CD4-positive, alpha-beta T cell (primary cell): ENCODE data around the gene GALC. TPM values are rescaled to one million over a fixed set of nuclear protein-coding genes. Genes with fewer than 3 reads are reported as not detected.

Experiments
- ATAC-seq: fragments of 200-7000 bp; cut with Tn5 transposase; one replicate; pipeline ENCODE4 v1.10.0; 2022; ENCODE audit warnings: mild to moderate bottlenecking; ENCODE audit not compliant: poor library complexity
- CTCF ChIA-PET: fragments of 350-600 bp; sonication (Branson Sonifier 250); formaldehyde crosslinking; loops from one replicate; lab custom pipeline; 2021; ENCODE audit warnings: antibody characterized with exemption, inconsistent platforms; lab: Charles Lee
- POLR2A ChIA-PET: fragments of 350-600 bp; sonication (Branson Sonifier 250); formaldehyde crosslinking; loops from one replicate; lab custom pipeline; 2021; ENCODE audit warnings: antibody characterized with exemption, inconsistent platforms; lab: Charles Lee
- DNase-seq, 14 experiments: peaks; one replicate each; pipeline ENCODE4 v3.0.0-alpha.2; 2013 to 2020; ENCODE audit warnings: mixed read lengths in 2 of 14
- H3K27ac ChIP-seq, 2 donors: one replicate each; pipeline versions ENCODE4 v1.5.1 to v1.7.0; 2013; ENCODE audit warnings: low read length in 2 of 2, low read depth in 1 of 2, mild to moderate bottlenecking in 1 of 2
- H3K27me3 ChIP-seq, 2 experiments: 1 replicate in 1 of 2; 2 replicates in 1 of 2; pipeline versions ENCODE4 v1.6.1 to v1.7.0; 2013; ENCODE audit warnings: low read length in 2 of 2, control low read depth in 1 of 2, mild to moderate bottlenecking in 1 of 2, moderate library complexity in 1 of 2; ENCODE audit not compliant: insufficient read depth in 2 of 2, control insufficient read depth in 1 of 2
- H3K36me3 ChIP-seq: one replicate; pipeline ENCODE4 v1.6.1; 2013; ENCODE audit warnings: low read length, control low read depth; ENCODE audit not compliant: insufficient read depth
- H3K4me1 ChIP-seq: one replicate; pipeline ENCODE4 v1.6.1; 2013; ENCODE audit warnings: low read length, control low read depth; ENCODE audit not compliant: insufficient read depth
- H3K4me3 ChIP-seq: one replicate; pipeline ENCODE4 v1.5.1; 2013; ENCODE audit warnings: mild to moderate bottlenecking, low read length, moderate library complexity
- H3K9me3 ChIP-seq, 2 experiments: 1 replicate in 1 of 2; 2 replicates in 1 of 2; pipeline versions ENCODE4 v1.6.1 to v1.7.0; 2013; ENCODE audit warnings: low read length in 2 of 2, mild to moderate bottlenecking in 2 of 2, control low read depth in 1 of 2, moderate library complexity in 1 of 2; ENCODE audit not compliant: control insufficient read depth in 1 of 2, insufficient read depth in 1 of 2
- H3K27ac Mint-ChIP-seq: one replicate; pipeline ENCODE4 v1.8.0; 2020; ENCODE audit warnings: mixed read lengths
- H3K27me3 Mint-ChIP-seq: one replicate; pipeline ENCODE4 v1.8.0; 2021; ENCODE audit warnings: mixed read lengths
- H3K36me3 Mint-ChIP-seq: one replicate; pipeline ENCODE4 v1.8.0; 2021; ENCODE audit warnings: low read depth, mixed read lengths
- H3K4me1 Mint-ChIP-seq: one replicate; pipeline ENCODE4 v1.8.0; 2021; ENCODE audit warnings: low read depth, mixed read lengths
- H3K4me3 Mint-ChIP-seq: one replicate; pipeline ENCODE4 v1.8.0; 2020; ENCODE audit warnings: mild to moderate bottlenecking, mixed read lengths
- H3K9me3 Mint-ChIP-seq: one replicate; pipeline ENCODE4 v1.8.0; 2020; ENCODE audit warnings: mixed read lengths
- CTCF ChIP-seq: fragments of 200-600 bp; IDR thresholded peaks from one replicate; pipeline ENCODE4 v1.8.0; 2022; ENCODE audit warnings: antibody characterized with exemption, mild to moderate bottlenecking
- intact Hi-C, 2 experiments: fragments of 100-400 bp; cut with DNase I in 1 of 2; cut with micrococcal nuclease in 1 of 2; formaldehyde crosslinking; loops; one replicate each; pipeline versions ENCODE4 v1.15.1 to v1.9.0; 2023 to 2025; cut with DNase I, micrococcal nuclease
- total RNA-seq, 174 experiments: library from RNA in 2 of 174; stranded (reverse) in 2 of 174; gene quantifications; one replicate each; pipeline ENCODE4 v1.2.3 and lab custom pipeline; 2021 to 2026

Gene GALC
- total RNA-seq, 2 experiments from 2014 or later, result 14.7 to 14.9 TPM

GRCh38 chr14:87901236-87901635 is 91.7 kb downstream of the GALC start:
- intact Hi-C loops, result no loop called here
- peaks cover 14 to 17% of the 10 kb centered on the region in 2 experiments for H3K27me3 ChIP-seq
- no peaks in the 10 kb centered on the region for H3K9me3 Mint-ChIP-seq
- peaks cover 34% of the 10 kb centered on the region for H3K27me3 Mint-ChIP-seq
- CTCF ChIA-PET, result no interaction called here
- no peaks in the 10 kb centered on the region for H3K4me1 ChIP-seq
- H3K27ac ChIP-seq, result no peak overlapping the region
- H3K4me1 Mint-ChIP-seq, result no peaks in the 10 kb centered on the region
- no peak overlapping the region for H3K27ac Mint-ChIP-seq
- no peak for ATAC-seq
- H3K4me3 ChIP-seq, result no peak overlapping the region
- POLR2A ChIA-PET, result no interaction called here
- no peaks in the 10 kb centered on the region for H3K36me3 Mint-ChIP-seq
- H3K4me3 Mint-ChIP-seq, result no peak overlapping the region
- H3K36me3 ChIP-seq, result no peaks in the 10 kb centered on the region
- no peaks in the 10 kb centered on the region for H3K9me3 ChIP-seq
- DNase-seq, result no peak
- TF ChIP-seq CTCF, result no peak

- Mint-ChIP-seq H3K4me3 (no peak overlapping the region), H3K36me3 (no peaks in the 10 kb centered on the region), H3K4me1 (no peaks in the 10 kb centered on the region), H3K27ac (no peak overlapping the region), H3K27me3 (peaks cover 32% of the 10 kb centered on the region), H3K9me3 (no peaks in the 10 kb centered on the region)
- H3K4me1 ChIP-seq, result no peaks in the 10 kb centered on the region
- intact Hi-C loops, result no loop called here
- H3K27me3 ChIP-seq, result peaks cover 14 to 17% of the 10 kb centered on the region in 2 experiments
- ChIA-PET POLR2A (no interaction called here), CTCF (no interaction called here)
- ATAC-seq (no peak), DNase-seq (no peak)
- no peak for TF ChIP-seq CTCF
- no peaks in the 10 kb centered on the region for H3K9me3 ChIP-seq
- no peak overlapping the region for H3K4me3 ChIP-seq
- no peaks in the 10 kb centered on the region for H3K36me3 ChIP-seq
- H3K27ac ChIP-seq, result no peak overlapping the region
Measured at GRCh38 chr14:87899228-87899627, 93.8 kb downstream of the GALC start.

- DNase-seq (no peak), ATAC-seq (no peak)
- ChIA-PET CTCF (no interaction called here), POLR2A (no interaction called here)
- Mint-ChIP-seq H3K36me3 (no peaks in the 10 kb centered on the region), H3K27ac (no peak overlapping the region), H3K27me3 (peaks cover 26% of the 10 kb centered on the region), H3K9me3 (no peaks in the 10 kb centered on the region), H3K4me1 (no peaks in the 10 kb centered on the region), H3K4me3 (no peak overlapping the region)
- no peak overlapping the region for H3K4me3 ChIP-seq
- H3K36me3 ChIP-seq, result no peaks in the 10 kb centered on the region
- H3K27ac ChIP-seq, result no peak overlapping the region
- intact Hi-C loops, result no loop called here
- H3K4me1 ChIP-seq, result no peaks in the 10 kb centered on the region
- H3K9me3 ChIP-seq, result no peaks in the 10 kb centered on the region
- H3K27me3 ChIP-seq, result peaks cover 14 to 15% of the 10 kb centered on the region in 2 experiments
- TF ChIP-seq CTCF, result no peak
Measured at GRCh38 chr14:87898301-87898700, 94.7 kb downstream of the GALC start.
